ENCODE measurements around the gene GPC2.
"Not testable (repeated sequence)": the region's sequence is repeated elsewhere in the genome, so short reads cannot be mapped to it uniquely, and the experiment has no call there.

The GPC2 gene

GRCh38 chr7:100148225-100148558 lies 29.0 kb downstream of the GPC2 start:
- H3K4me3 ChIP-seq (replicated peaks; ENCODE audit: insufficient read depth, low read length), result peak overlapping the region; percentile 25
- peak overlapping the region; percentile 73 for H3K27ac ChIP-seq (replicated peaks)
- TF ChIP-seq CTCF (IDR thresholded peaks at IDR 0.05; ENCODE audit: insufficient read depth, low read length) (no peak), REST (IDR thresholded peaks at IDR 0.05; ENCODE audit: insufficient replicate concordance, low read depth) (no peak), GABPA (IDR thresholded peaks at IDR 0.05; ENCODE audit: low read depth) (no peak), SPI1 (IDR thresholded peaks at IDR 0.05; ENCODE audit: borderline replicate concordance, low read depth) (no peak), POLR2AphosphoS5 (IDR thresholded peaks at IDR 0.05; ENCODE audit: low read depth) (no peak)
- DNase-seq (ENCODE audit: low read depth in 1 of 2, low spot score in 1 of 2), result no peak
- H3K27me3 ChIP-seq (ENCODE audit: insufficient read depth, poor library complexity, severe bottlenecking), result no peaks in the 10 kb centered on the region

GRCh38 chr7:100147278-100147677 lies 29.9 kb downstream of the GPC2 start:
- DNase-seq (ENCODE audit: low read depth in 1 of 2, low spot score in 1 of 2), result no peak
- TF ChIP-seq CTCF (IDR thresholded peaks at IDR 0.05; ENCODE audit: insufficient read depth, low read length) (no peak), POLR2AphosphoS5 (IDR thresholded peaks at IDR 0.05; ENCODE audit: low read depth) (no peak), SPI1 (IDR thresholded peaks at IDR 0.05; ENCODE audit: borderline replicate concordance, low read depth) (no peak), REST (IDR thresholded peaks at IDR 0.05; ENCODE audit: insufficient replicate concordance, low read depth) (no peak), GABPA (IDR thresholded peaks at IDR 0.05; ENCODE audit: low read depth) (no peak)
- Histone ChIP-seq H3K4me3 (replicated peaks; ENCODE audit: insufficient read depth, low read length) (no peak overlapping the region), H3K27me3 (ENCODE audit: insufficient read depth, poor library complexity, severe bottlenecking) (no peaks in the 10 kb centered on the region), H3K27ac (replicated peaks) (no peak overlapping the region)

- not testable (repeated sequence) for H3K27ac ChIP-seq (replicated peaks); H3K27me3 ChIP-seq (ENCODE audit: insufficient read depth, poor library complexity, severe bottlenecking); H3K4me3 ChIP-seq (replicated peaks; ENCODE audit: insufficient read depth, low read length)
- peak in 1 of 2 experiments; percentile 30 for DNase-seq (ENCODE audit: low read depth in 1 of 2, low spot score in 1 of 2)
These were observed 30.8 kb downstream of the GPC2 start for GRCh38 chr7:100146350-100146749.

GRCh38 chr7:100142461-100142860 lies 34.7 kb downstream of the GPC2 start:
- Histone ChIP-seq H3K4me3 (replicated peaks; ENCODE audit: insufficient read depth, low read length) (no peak overlapping the region), H3K27ac (replicated peaks) (peak overlapping the region; percentile 53), H3K27me3 (ENCODE audit: insufficient read depth, poor library complexity, severe bottlenecking) (no peaks in the 10 kb centered on the region)
- no peak for DNase-seq (ENCODE audit: low read depth in 1 of 2, low spot score in 1 of 2)
- no peak for TF ChIP-seq CTCF (IDR thresholded peaks at IDR 0.05; ENCODE audit: insufficient read depth, low read length)
- no peak for TF ChIP-seq POLR2AphosphoS5 (IDR thresholded peaks at IDR 0.05; ENCODE audit: low read depth)
- TF ChIP-seq SPI1 (IDR thresholded peaks at IDR 0.05; ENCODE audit: borderline replicate concordance, low read depth), result no peak
- TF ChIP-seq GABPA (IDR thresholded peaks at IDR 0.05; ENCODE audit: low read depth), result no peak
- TF ChIP-seq REST (IDR thresholded peaks at IDR 0.05; ENCODE audit: insufficient replicate concordance, low read depth), result no peak
